H9 (cell line): Measurements from ENCODE around the gene ALDH1L1. TPM values are rescaled to one million over a fixed set of nuclear protein-coding genes. Genes with fewer than 3 reads are reported as not detected.

Source experiments
- DNase-seq: peaks from one replicate; pipeline ENCODE4 v3.0.0-alpha.2; 2017
- H2AFZ ChIP-seq: one replicate; pipeline ENCODE4 v1.6.1; 2013; ENCODE audit warnings: mild to moderate bottlenecking, low read length, control low read depth, moderate library complexity
- H2AK5ac ChIP-seq: 2 replicates; pipeline ENCODE4 v1.6.1; 2013; ENCODE audit warnings: low read length, control low read depth, mixed read lengths; ENCODE audit not compliant: insufficient read length
- H2BK120ac ChIP-seq: one replicate; pipeline ENCODE4 v1.6.1; 2013; ENCODE audit warnings: low read depth, mild to moderate bottlenecking, low read length, control low read depth, inconsistent platforms; ENCODE audit not compliant: poor library complexity, severe bottlenecking
- H2BK12ac ChIP-seq: 2 replicates; pipeline ENCODE4 v1.6.1; 2013; ENCODE audit warnings: low read length, control low read depth, mixed read lengths, low read depth; ENCODE audit not compliant: insufficient read length
- H2BK15ac ChIP-seq: 2 replicates; pipeline ENCODE4 v1.6.1; 2013; ENCODE audit warnings: low read depth, low read length, control low read depth
- H2BK20ac ChIP-seq: one replicate; pipeline ENCODE4 v1.6.1; 2013; ENCODE audit warnings: low read depth, mild to moderate bottlenecking, low read length, control low read depth, inconsistent platforms; ENCODE audit not compliant: poor library complexity, severe bottlenecking
- H2BK5ac ChIP-seq: 2 replicates; pipeline ENCODE4 v1.6.1; 2013; ENCODE audit warnings: low read length, control low read depth, mixed read lengths; ENCODE audit not compliant: insufficient read length
- H3K14ac ChIP-seq: 2 replicates; pipeline ENCODE4 v1.6.1; 2013; ENCODE audit warnings: low read length, control low read depth; ENCODE audit not compliant: insufficient read depth
- H3K18ac ChIP-seq: 2 replicates; pipeline ENCODE4 v1.6.1; 2013; ENCODE audit warnings: low read depth, mild to moderate bottlenecking, mixed read lengths, low read length, control low read depth; ENCODE audit not compliant: insufficient read length
- H3K23ac ChIP-seq: 2 replicates; pipeline ENCODE4 v1.6.1; 2013; ENCODE audit warnings: low read length, control low read depth, mixed read lengths, low read depth; ENCODE audit not compliant: insufficient read length
- H3K23me2 ChIP-seq: 2 replicates; pipeline ENCODE4 v1.6.1; 2013; ENCODE audit warnings: low read depth, mild to moderate bottlenecking, mixed read lengths, low read length, control low read depth; ENCODE audit not compliant: insufficient read length, poor library complexity, severe bottlenecking
- H3K27ac ChIP-seq: 2 replicates; pipeline ENCODE4 v1.5.1; 2013; ENCODE audit warnings: low read length, control low read depth, mixed read lengths, low read depth; ENCODE audit not compliant: insufficient read length
- H3K27me3 ChIP-seq: 2 replicates; pipeline ENCODE4 v1.6.1; 2013; ENCODE audit warnings: low read length, control low read depth, inconsistent platforms; ENCODE audit not compliant: insufficient read depth
- H3K4ac ChIP-seq: 2 replicates; pipeline ENCODE4 v1.6.1; 2013; ENCODE audit warnings: low read depth, mild to moderate bottlenecking, control low read depth, inconsistent platforms, low read length, moderate library complexity
- H3K4me1 ChIP-seq: 2 replicates; pipeline ENCODE4 v1.6.1; 2013; ENCODE audit warnings: low read length, control low read depth, inconsistent platforms; ENCODE audit not compliant: insufficient read depth
- H3K4me2 ChIP-seq: 2 replicates; pipeline ENCODE4 v1.6.1; 2013; ENCODE audit warnings: low read length, control low read depth, mixed read lengths; ENCODE audit not compliant: insufficient read length, insufficient read depth
- H3K56ac ChIP-seq: 2 replicates; pipeline ENCODE4 v1.6.1; 2013; ENCODE audit warnings: low read depth, mild to moderate bottlenecking, mixed read lengths, low read length, control low read depth; ENCODE audit not compliant: insufficient read length
- H3K79me1 ChIP-seq: 2 replicates; pipeline ENCODE4 v1.6.1; 2013; ENCODE audit warnings: low read depth, mild to moderate bottlenecking, moderate library complexity, low read length, control low read depth, inconsistent platforms; ENCODE audit not compliant: insufficient read depth, poor library complexity, severe bottlenecking
- H3K79me2 ChIP-seq: 2 replicates; pipeline ENCODE4 v1.6.1; 2013; ENCODE audit warnings: low read length, control low read depth, inconsistent platforms; ENCODE audit not compliant: insufficient read depth
- H3K9ac ChIP-seq: 2 replicates; pipeline ENCODE4 v1.6.1; 2013; ENCODE audit warnings: low read length, control low read depth, mixed read lengths; ENCODE audit not compliant: insufficient read length; ENCODE audit errors: extremely low read depth
- H3K9me3 ChIP-seq: one replicate; pipeline ENCODE4 v1.6.1; 2013; ENCODE audit warnings: low read depth, low read length, inconsistent platforms; ENCODE audit not compliant: control insufficient read depth
- H3T11ph ChIP-seq: one replicate; pipeline ENCODE4 v1.6.1; 2013; ENCODE audit warnings: mild to moderate bottlenecking, low read length, control low read depth, inconsistent platforms
- H4K20me1 ChIP-seq: one replicate; pipeline ENCODE4 v1.6.1; 2013; ENCODE audit not compliant: control insufficient read depth, insufficient read length, insufficient read depth
- H4K5ac ChIP-seq: 2 replicates; pipeline ENCODE4 v1.6.1; 2013; ENCODE audit warnings: low read depth, mild to moderate bottlenecking, mixed read lengths, low read length, control low read depth; ENCODE audit not compliant: insufficient read length
- H4K8ac ChIP-seq: replicated peaks from 2 replicates; pipeline ENCODE4 v1.6.1; 2013; ENCODE audit warnings: low read length, control low read depth, mixed read lengths, low read depth; ENCODE audit not compliant: insufficient read length
- H4K91ac ChIP-seq: 2 replicates; pipeline ENCODE4 v1.6.1; 2013; ENCODE audit warnings: low read depth, mild to moderate bottlenecking, moderate library complexity, mixed read lengths, low read length, control low read depth; ENCODE audit not compliant: insufficient read length
- H3K27ac Mint-ChIP-seq, 3 experiments: 2 replicates in 2 of 3; 3 replicates in 1 of 3; pipeline ENCODE4 v1.8.0; 2020 to 2021; ENCODE audit warnings: mixed read lengths in 3 of 3, mild to moderate bottlenecking in 1 of 3, moderate library complexity in 1 of 3
- H3K27me3 Mint-ChIP-seq: 2 replicates; pipeline ENCODE4 v1.8.0; 2021; ENCODE audit warnings: low read depth, mild to moderate bottlenecking, moderate library complexity, mixed read lengths
- H3K36me3 Mint-ChIP-seq, 3 experiments: 2 replicates in 2 of 3; 3 replicates in 1 of 3; pipeline ENCODE4 v1.8.0; 2020 to 2021; ENCODE audit warnings: low read depth in 3 of 3, mixed read lengths in 3 of 3; ENCODE audit not compliant: insufficient read depth in 1 of 3
- H3K4me1 Mint-ChIP-seq, 2 experiments: 2 replicates each; pipeline ENCODE4 v1.8.0; 2020; ENCODE audit warnings: mixed read lengths in 2 of 2
- H3K4me3 Mint-ChIP-seq, 2 experiments: 2 replicates in 1 of 2; 3 replicates in 1 of 2; pipeline ENCODE4 v1.8.0; 2020 to 2021; ENCODE audit warnings: mild to moderate bottlenecking in 2 of 2, mixed read lengths in 2 of 2, moderate library complexity in 1 of 2
- H3K9me3 Mint-ChIP-seq, 2 experiments: 2 replicates in 1 of 2; 3 replicates in 1 of 2; pipeline ENCODE4 v1.8.0; 2020; ENCODE audit warnings: mild to moderate bottlenecking in 2 of 2, mixed read lengths in 2 of 2, moderate library complexity in 1 of 2
- CTCF ChIP-seq: fragments of 200-600 bp; sonication (generic); conservative IDR thresholded peaks from 3 replicates; pipeline ENCODE4 v1.8.0; 2021; ENCODE audit warnings: antibody characterized with exemption, mild to moderate bottlenecking
- WGBS: extraction: QIAGEN DNeasy Blood & Tissue Kit; methylation state at CpG from one replicate; pipeline ENCODE4 v1.1.7; 2013; ENCODE audit warnings: missing lambda C conversion rate, low lambda C conversion rate, mixed read lengths; ENCODE audit not compliant: insufficient read length; ENCODE audit errors: extremely low coverage; 5-methylcytosine and 5-hydroxymethylcytosine counted together
- total RNA-seq: library from RNA; stranded (reverse); gene quantifications from 2 replicates; pipeline ENCODE4 v1.2.1, GENCODE V29; 2021

Gene ALDH1L1
- total RNA-seq, 1 experiment from 2014 or later = 0.90 TPM

GRCh38 chr3:126166009-126166408 lies 14.4 kb downstream of the ALDH1L1 start:
- Histone ChIP-seq H2AFZ (no peak overlapping the region), H3K79me2 (no peaks in the 10 kb centered on the region), H3K56ac (no peak overlapping the region), H4K8ac (no peak overlapping the region), H3K23ac (no peak overlapping the region), H2BK120ac (no peak overlapping the region), H4K5ac (no peak overlapping the region), H3K4me2 (no peak overlapping the region), H2BK5ac (no peak overlapping the region), H3K27me3 (no peaks in the 10 kb centered on the region), H2BK20ac (no peak overlapping the region), H3K27ac (no peak overlapping the region), H3T11ph (no peak overlapping the region), H3K4me1 (no peaks in the 10 kb centered on the region; the same call in 1 of the 2 replicates), H3K79me1 (no peaks in the 10 kb centered on the region), H3K14ac (no peak overlapping the region), H2BK12ac (no peak overlapping the region), H2BK15ac (no peak overlapping the region), H3K18ac (no peak overlapping the region), H4K20me1 (no peaks in the 10 kb centered on the region), H3K9me3 (no peaks in the 10 kb centered on the region), H3K4ac (no peak overlapping the region), H2AK5ac (no peak overlapping the region), H3K9ac (no peak overlapping the region), H4K91ac (no peak overlapping the region), H3K23me2 (no peaks in the 10 kb centered on the region)
- H3K9me3 Mint-ChIP-seq = peaks cover 0 to 2% of the 10 kb centered on the region in 2 experiments; a peak in 1 of 5 replicates
- TF ChIP-seq CTCF = no peak
- no peaks in the 10 kb centered on the region; the same call in none of the 2 replicates for H3K27me3 Mint-ChIP-seq
- peaks cover 13 to 16% of the 10 kb centered on the region in 2 experiments for H3K4me1 Mint-ChIP-seq
- no peak overlapping the region for H3K27ac Mint-ChIP-seq
- no peak overlapping the region for H3K4me3 Mint-ChIP-seq
- WGBS = no CpG with 5 or more reads among the region's 6 CpGs
- DNase-seq = no peak
- no peaks in the 10 kb centered on the region for H3K36me3 Mint-ChIP-seq
